GM12878 (cell line): ENCODE data around the gene AGO4. TPM values are rescaled to one million over a fixed set of nuclear protein-coding genes. Genes with fewer than 3 reads are reported as not detected.

ENCODE experiments used
- ATAC-seq: fragments of 200-7000 bp; cut with Tn5 transposase; 3 replicates; pipeline ENCODE4 v1.9.1; 2020; ENCODE audit warnings: mild to moderate bottlenecking, moderate library complexity
- BruUV-seq: library from RNA; stranded (reverse); fragments of 400-500 nt; replicated peaks from 2 replicates; lab custom pipeline; 2021; lab: Mats Ljungman, UMichigan
- CTCF ChIA-PET: fragments of 300-600 bp; sonication (Branson Sonifier 250); formaldehyde crosslinking; extraction: SDS; loops from one replicate; lab custom pipeline; 2021; ENCODE audit warnings: inconsistent platforms; lab: Yijun Ruan, JAX
- POLR2A ChIA-PET: fragments of 350-600 bp; formaldehyde crosslinking; extraction: SDS; loops from one replicate; lab custom pipeline; 2021; ENCODE audit warnings: inconsistent platforms; lab: Charles Lee
- RAD21 ChIA-PET: fragments of 300-600 bp; sonication (Branson Sonifier 250); formaldehyde crosslinking; loops from one replicate; lab custom pipeline; 2023; ENCODE audit warnings: antibody characterized with exemption; ENCODE audit not compliant: unreplicated experiment; lab: Charles Lee
- SMC1A ChIA-PET: fragments of 300-600 bp; sonication (Branson Sonifier 250); formaldehyde crosslinking; loops from one replicate; lab custom pipeline; 2023; ENCODE audit not compliant: unreplicated experiment, uncharacterized antibody; lab: Charles Lee
- DNase-seq: peaks from one replicate; pipeline ENCODE4 v3.0.0-alpha.2; 2011; ENCODE audit warnings: low read depth, low spot score
- FAIRE-seq: peaks from 3 replicates; lab custom pipeline; 2011; peaks lifted over from hg19 to GRCh38; lab: Jason Lieb, UNC
- H2AFZ ChIP-seq: 2 replicates; pipeline ENCODE4 v1.6.0; 2011; ENCODE audit warnings: low read depth, low read length, control low read depth; ENCODE audit not compliant: control insufficient read depth
- H3K27ac ChIP-seq: 2 replicates; pipeline ENCODE4 v1.5.1; 2011; ENCODE audit warnings: control low read depth; ENCODE audit not compliant: control insufficient read depth, insufficient read depth
- H3K27me3 ChIP-seq, 2 experiments: replicated peaks in 1 of 2; 2 replicates each; pipeline versions ENCODE4 v1.6.0 to v1.6.1; 2011; ENCODE audit warnings: low read length in 1 of 2; ENCODE audit not compliant: control insufficient read depth in 2 of 2, insufficient read depth in 2 of 2
- H3K36me3 ChIP-seq, 2 experiments: 2 replicates each; pipeline ENCODE4 v1.5.1; 2011; ENCODE audit warnings: low read length in 1 of 2; ENCODE audit not compliant: control insufficient read depth in 2 of 2, insufficient read depth in 2 of 2
- H3K4me1 ChIP-seq: 2 replicates; pipeline ENCODE4 v1.6.1; 2011; ENCODE audit warnings: mild to moderate bottlenecking, low read length, moderate library complexity, mixed read lengths; ENCODE audit not compliant: control insufficient read depth, insufficient read depth
- H3K4me2 ChIP-seq: 2 replicates; pipeline ENCODE4 v1.6.0; 2011; ENCODE audit warnings: control low read depth; ENCODE audit not compliant: control insufficient read depth, insufficient read depth
- H3K4me3 ChIP-seq: fragments of 200-600 bp; sonication (generic); 2 replicates; pipeline ENCODE4 v1.5.1; 2016
- H3K79me2 ChIP-seq: 2 replicates; pipeline ENCODE4 v1.6.0; 2011; ENCODE audit warnings: low read length; ENCODE audit not compliant: control insufficient read depth, insufficient read depth
- H3K9ac ChIP-seq: 2 replicates; pipeline ENCODE4 v1.8.0; 2011; ENCODE audit warnings: low read length, control low read depth, mixed read lengths; ENCODE audit not compliant: control insufficient read depth, insufficient read depth
- H3K9me3 ChIP-seq: replicated peaks from 3 replicates; pipeline ENCODE4 v1.5.1; 2011; ENCODE audit warnings: mild to moderate bottlenecking, low read length; ENCODE audit not compliant: control insufficient read depth, insufficient read depth
- H4K20me1 ChIP-seq: 2 replicates; pipeline ENCODE4 v1.6.0; 2011; ENCODE audit not compliant: control insufficient read depth, insufficient read depth
- CREB1 ChIP-seq: IDR thresholded peaks from 2 replicates; pipeline ENCODE4 v1.6.1; 2012; ENCODE audit warnings: low read depth, mild to moderate bottlenecking, inconsistent platforms
- CTCF ChIP-seq, 3 experiments: IDR thresholded peaks in 2 of 3; conservative IDR thresholded peaks in 1 of 3; 2 replicates each; pipeline ENCODE4 v1.5.1; 2011; ENCODE audit warnings: low read depth in 3 of 3, low read length in 3 of 3, mild to moderate bottlenecking in 3 of 3, control low read depth in 2 of 3, moderate library complexity in 2 of 3, inconsistent platforms in 1 of 3, mixed read lengths in 1 of 3; ENCODE audit not compliant: control insufficient read depth in 2 of 3, insufficient read depth in 1 of 3; ENCODE audit errors: extremely low read depth in 1 of 3
- DPF2 ChIP-seq: fragments of 450-650 bp; IDR thresholded peaks from 2 replicates; pipeline ENCODE4 v1.6.1; 2017; ENCODE audit warnings: mild to moderate bottlenecking
- IKZF1 ChIP-seq: fragments of 450-650 bp; conservative IDR thresholded peaks from 2 replicates; pipeline ENCODE4 v1.6.1; 2017; ENCODE audit warnings: antibody characterized with exemption, mild to moderate bottlenecking
- IRF4 ChIP-seq: IDR thresholded peaks from 2 replicates; pipeline ENCODE4 v1.6.1; 2011; ENCODE audit warnings: low read depth, low read length
- KAT2A ChIP-seq: conservative IDR thresholded peaks from 2 replicates; pipeline ENCODE4 v1.6.1; 2011; ENCODE audit warnings: low read depth, low read length; ENCODE audit not compliant: control insufficient read depth
- KLF5 ChIP-seq: fragments of 450-650 bp; IDR thresholded peaks from 2 replicates; pipeline ENCODE4 v1.6.1; 2014; ENCODE audit warnings: mild to moderate bottlenecking; ENCODE audit not compliant: partially characterized antibody
- NR2C2 ChIP-seq: IDR thresholded peaks from 2 replicates; pipeline ENCODE4 v1.6.1; 2011; ENCODE audit warnings: borderline replicate concordance, low read depth; ENCODE audit not compliant: control insufficient read depth, insufficient read length
- STAT1 ChIP-seq: fragments of 450-650 bp; conservative IDR thresholded peaks from 2 replicates; pipeline ENCODE4 v1.6.1; 2014; ENCODE audit warnings: antibody characterized with exemption, mild to moderate bottlenecking
- TCF12 ChIP-seq: IDR thresholded peaks from 2 replicates; pipeline ENCODE4 v1.6.1; 2011; ENCODE audit warnings: low read depth, mild to moderate bottlenecking, low read length
- WRNIP1 ChIP-seq: IDR thresholded peaks from 2 replicates; pipeline ENCODE4 v1.6.1; 2011; ENCODE audit warnings: low read depth, low read length, improper control_type of control experiment, borderline replicate concordance
- ZNF207 ChIP-seq: fragments of 450-650 bp; IDR thresholded peaks from 2 replicates; pipeline ENCODE4 v1.6.1; 2014; ENCODE audit warnings: antibody characterized with exemption, mild to moderate bottlenecking, borderline replicate concordance
- WGBS: methylation state at CpG from one replicate; pipeline ENCODE4 v1.1.6; 2016; ENCODE audit warnings: low lambda C conversion rate; ENCODE audit not compliant: insufficient replicate concordance, insufficient coverage; ENCODE audit errors: missing lambda C conversion rate; 5-methylcytosine and 5-hydroxymethylcytosine counted together
- in situ Hi-C: fragments of 300-500 bp; cut with MboI; formaldehyde crosslinking; loops from 9 replicates; pipeline ENCODE4 v1.14.3; 2018; ENCODE audit warnings: mixed read lengths
- intact Hi-C: fragments of 100-400 bp; cut with micrococcal nuclease; formaldehyde crosslinking; loops from one replicate; pipeline ENCODE4 v1.14.2; 2022; ENCODE audit not compliant: unreplicated experiment
- polyA plus RNA-seq, 11 experiments: library from polyadenylated mRNA; depleted of rRNA in 4 of 11; unstranded in 6 of 11; stranded (reverse) in 5 of 11; fragments of >200 nt; fragmentation: Nextera tagmentation in 4 of 11; fragmentation: Illumina TruSeq in 1 of 11; extraction: Ambion mirVana in 4 of 11; extraction: Trizol in 1 of 11; gene quantifications; 1 replicate in 1 of 11; 2 replicates in 10 of 11; pipeline versions ENCODE4 v1.2.1 to v1.2.3, GENCODE V29; 2011 to 2016; ENCODE audit warnings: inconsistent platforms in 2 of 11, missing spikeins in 2 of 11, low read depth in 1 of 11
- total RNA-seq, 4 experiments: library from RNA; depleted of rRNA in 3 of 4; stranded (reverse); fragments of >200 nt in 3 of 4; fragmentation: Illumina TruSeq in 1 of 4; extraction: Trizol in 1 of 4; gene quantifications; 2 replicates each; pipeline versions ENCODE4 v1.2.1 to v1.2.3, GENCODE V29; 2013 to 2021
- TF ChIP-seq, protein P1 (sequence below): IDR thresholded peaks from 2 replicates; pipeline ENCODE4 v1.6.1; 2011; ENCODE audit warnings: low read depth, low read length, improper control_type of control experiment, borderline replicate concordance
- TF ChIP-seq, protein P2 (sequence below): IDR thresholded peaks from 2 replicates; pipeline ENCODE4 v1.6.1; 2012; ENCODE audit warnings: low read depth, low read length, improper control_type of control experiment
- TF ChIP-seq, protein P3 (sequence below): fragments of 450-650 bp; IDR thresholded peaks from 2 replicates; pipeline ENCODE4 v1.6.1; 2017; ENCODE audit warnings: mild to moderate bottlenecking, low read depth, inconsistent platforms; ENCODE audit not compliant: poor library complexity, severe bottlenecking
- TF ChIP-seq, protein P4 (sequence below): IDR thresholded peaks from 2 replicates; pipeline ENCODE4 v1.6.1; 2011; ENCODE audit warnings: borderline replicate concordance, low read depth, mild to moderate bottlenecking, moderate library complexity, mixed read lengths, low read length; ENCODE audit not compliant: insufficient read depth; ENCODE audit errors: extremely low read length

AGO4 gene
- total and polyA plus RNA-seq, 10 of the 15 experiments (the other 5 are each of a cell fraction or from before 2014, with no cell fraction given): 1.2 to 7.9 (median 3.2) TPM

- TF ChIP-seq, protein P1, sequence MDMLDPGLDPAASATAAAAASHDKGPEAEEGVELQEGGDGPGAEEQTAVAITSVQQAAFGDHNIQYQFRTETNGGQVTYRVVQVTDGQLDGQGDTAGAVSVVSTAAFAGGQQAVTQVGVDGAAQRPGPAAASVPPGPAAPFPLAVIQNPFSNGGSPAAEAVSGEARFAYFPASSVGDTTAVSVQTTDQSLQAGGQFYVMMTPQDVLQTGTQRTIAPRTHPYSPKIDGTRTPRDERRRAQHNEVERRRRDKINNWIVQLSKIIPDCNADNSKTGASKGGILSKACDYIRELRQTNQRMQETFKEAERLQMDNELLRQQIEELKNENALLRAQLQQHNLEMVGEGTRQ: no peak
- TF ChIP-seq, protein P2, sequence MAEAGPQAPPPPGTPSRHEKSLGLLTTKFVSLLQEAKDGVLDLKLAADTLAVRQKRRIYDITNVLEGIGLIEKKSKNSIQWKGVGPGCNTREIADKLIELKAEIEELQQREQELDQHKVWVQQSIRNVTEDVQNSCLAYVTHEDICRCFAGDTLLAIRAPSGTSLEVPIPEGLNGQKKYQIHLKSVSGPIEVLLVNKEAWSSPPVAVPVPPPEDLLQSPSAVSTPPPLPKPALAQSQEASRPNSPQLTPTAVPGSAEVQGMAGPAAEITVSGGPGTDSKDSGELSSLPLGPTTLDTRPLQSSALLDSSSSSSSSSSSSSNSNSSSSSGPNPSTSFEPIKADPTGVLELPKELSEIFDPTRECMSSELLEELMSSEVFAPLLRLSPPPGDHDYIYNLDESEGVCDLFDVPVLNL: no peak
- no peak for TF ChIP-seq IKZF1
- no peak for TF ChIP-seq STAT1
Measured at GRCh38 chr1:35850051-35850450, 42.2 kb downstream of the AGO4 start (continued).

DNA sequence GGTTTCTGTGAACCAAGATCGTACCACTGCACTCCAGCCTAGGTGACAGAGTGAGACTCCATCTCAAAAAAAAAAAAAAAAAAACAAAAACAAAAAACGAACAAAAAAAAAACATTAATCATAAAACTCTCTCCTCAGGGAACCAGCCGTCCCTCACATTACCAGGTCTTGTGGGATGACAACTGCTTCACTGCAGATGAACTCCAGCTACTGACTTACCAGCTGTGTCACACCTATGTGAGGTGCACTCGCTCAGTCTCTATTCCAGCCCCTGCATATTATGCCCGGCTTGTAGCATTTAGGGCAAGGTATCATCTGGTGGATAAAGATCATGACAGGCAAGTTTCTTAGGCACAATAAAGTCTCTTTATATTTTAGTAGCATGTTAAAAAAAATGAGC is 42.9 kb downstream of the AGO4 start:
- 95% methylated on average over 5 of the region's 5 CpGs for WGBS
- H3K27me3 ChIP-seq: no peaks in the 10 kb centered on the region
- H4K20me1 ChIP-seq: no peaks in the 10 kb centered on the region
- CTCF ChIA-PET: interaction anchor here (1.1 kb wide), 1 partner anchor 9 kb away, joined by 3 read pairs; no protein-coding TSS in a partner anchor
- no peak for FAIRE-seq
- RAD21 ChIA-PET: no interaction called here
- POLR2A ChIA-PET: interaction anchor here (0.5 kb wide), 1 partner anchor 92 kb away, joined by 3 read pairs; no protein-coding TSS in a partner anchor
- no peak for ATAC-seq
- H3K9me3 ChIP-seq: no peaks in the 10 kb centered on the region
- no peak overlapping the region for H2AFZ ChIP-seq
- H3K4me2 ChIP-seq: no peak overlapping the region
- no peaks in the 10 kb centered on the region for H3K79me2 ChIP-seq
- in situ Hi-C loops (no loop called here), intact Hi-C loops (no loop called here)
- H3K4me3 ChIP-seq: no peak overlapping the region
- H3K36me3 ChIP-seq: no peaks in the 10 kb centered on the region
- SMC1A ChIA-PET: interaction anchor here (0.9 to 1.0 kb wide), 2 partner anchors 19 to 22 kb away, joined by 3 to 4 read pairs; no protein-coding TSS in a partner anchor
- H3K9ac ChIP-seq: no peak overlapping the region
- no peak for DNase-seq
- H3K27ac ChIP-seq: no peak overlapping the region
- no TSS peak for BruUV-seq
- H3K4me1 ChIP-seq: no peaks in the 10 kb centered on the region
- no peak for TF ChIP-seq WRNIP1
- no peak for TF ChIP-seq KAT2A
- TF ChIP-seq KLF5: no peak
- TF ChIP-seq ZNF207: no peak
- no peak for TF ChIP-seq IRF4
- TF ChIP-seq DPF2: no peak
- TF ChIP-seq, protein P3, sequence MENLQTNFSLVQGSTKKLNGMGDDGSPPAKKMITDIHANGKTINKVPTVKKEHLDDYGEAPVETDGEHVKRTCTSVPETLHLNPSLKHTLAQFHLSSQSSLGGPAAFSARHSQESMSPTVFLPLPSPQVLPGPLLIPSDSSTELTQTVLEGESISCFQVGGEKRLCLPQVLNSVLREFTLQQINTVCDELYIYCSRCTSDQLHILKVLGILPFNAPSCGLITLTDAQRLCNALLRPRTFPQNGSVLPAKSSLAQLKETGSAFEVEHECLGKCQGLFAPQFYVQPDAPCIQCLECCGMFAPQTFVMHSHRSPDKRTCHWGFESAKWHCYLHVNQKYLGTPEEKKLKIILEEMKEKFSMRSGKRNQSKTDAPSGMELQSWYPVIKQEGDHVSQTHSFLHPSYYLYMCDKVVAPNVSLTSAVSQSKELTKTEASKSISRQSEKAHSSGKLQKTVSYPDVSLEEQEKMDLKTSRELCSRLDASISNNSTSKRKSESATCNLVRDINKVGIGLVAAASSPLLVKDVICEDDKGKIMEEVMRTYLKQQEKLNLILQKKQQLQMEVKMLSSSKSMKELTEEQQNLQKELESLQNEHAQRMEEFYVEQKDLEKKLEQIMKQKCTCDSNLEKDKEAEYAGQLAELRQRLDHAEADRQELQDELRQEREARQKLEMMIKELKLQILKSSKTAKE: no peak
- TF ChIP-seq NR2C2: no peak
- TF ChIP-seq, protein P4, sequence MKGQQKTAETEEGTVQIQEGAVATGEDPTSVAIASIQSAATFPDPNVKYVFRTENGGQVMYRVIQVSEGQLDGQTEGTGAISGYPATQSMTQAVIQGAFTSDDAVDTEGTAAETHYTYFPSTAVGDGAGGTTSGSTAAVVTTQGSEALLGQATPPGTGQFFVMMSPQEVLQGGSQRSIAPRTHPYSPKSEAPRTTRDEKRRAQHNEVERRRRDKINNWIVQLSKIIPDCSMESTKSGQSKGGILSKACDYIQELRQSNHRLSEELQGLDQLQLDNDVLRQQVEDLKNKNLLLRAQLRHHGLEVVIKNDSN: no peak
- no peak for TF ChIP-seq CREB1
- TF ChIP-seq CTCF (IDR thresholded peaks at IDR 0.05 in 2 of 3, conservative IDR thresholded peaks at IDR 0.05 in 1 of 3; ENCODE audit: control insufficient read depth in 2 of 3, extremely low read depth in 1 of 3, insufficient read depth in 1 of 3, low read depth in 3 of 3, low read length in 3 of 3): no peak
- no peak for TF ChIP-seq TCF12
